Astrocyte of the cerebellum (primary cell): ENCODE data around the gene MAP3K8.

ENCODE experiments used
- DNase-seq: peaks from one replicate; pipeline ENCODE4 v3.0.0-alpha.2; 2011; ENCODE audit warnings: low read depth
- H3K4me3 ChIP-seq: 2 replicates; pipeline ENCODE4 v1.5.1; 2011; ENCODE audit warnings: mild to moderate bottlenecking, low read depth, low read length, moderate library complexity
- CTCF ChIP-seq: IDR thresholded peaks from 2 replicates; pipeline ENCODE4 v1.5.1; 2012; ENCODE audit warnings: low read length, low read depth, moderate library complexity, mild to moderate bottlenecking; ENCODE audit errors: missing control alignments
- in situ Hi-C: cut with HindIII; loops from 2 replicates; pipeline ENCODE4 v1.10.0; 2017; ENCODE audit warnings: low sequenced_read_pairs

MAP3K8 gene

DNA sequence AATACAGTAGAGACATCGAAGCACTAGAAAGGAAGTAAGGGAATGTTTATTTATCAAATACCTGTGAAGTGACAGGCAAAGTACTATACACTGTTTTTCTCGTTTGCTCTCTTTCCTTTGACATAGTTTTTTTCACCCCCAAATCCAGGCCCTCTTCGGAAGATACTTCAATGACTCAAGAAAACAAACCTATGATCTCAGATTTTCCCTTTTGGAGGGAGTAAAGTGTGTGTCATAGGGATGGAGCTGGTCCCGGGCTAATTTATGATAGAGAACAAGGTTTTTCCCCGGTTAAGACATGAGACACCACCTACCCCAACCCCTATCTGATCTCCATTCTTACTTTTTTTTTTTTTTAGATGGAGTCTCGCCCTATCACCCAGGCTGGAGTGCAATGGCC is 61.7 kb downstream of the MAP3K8 start:
- TF ChIP-seq CTCF: no peak
- DNase-seq: no peak
- in situ Hi-C loops: no loop called here
- no peak overlapping the region for H3K4me3 ChIP-seq

GRCh38 chr10:30499816-30500215 is 65.8 kb downstream of the MAP3K8 start:
- in situ Hi-C loops: no loop called here
- TF ChIP-seq CTCF: no peak
- DNase-seq: no peak
- H3K4me3 ChIP-seq: no peak overlapping the region

DNA sequence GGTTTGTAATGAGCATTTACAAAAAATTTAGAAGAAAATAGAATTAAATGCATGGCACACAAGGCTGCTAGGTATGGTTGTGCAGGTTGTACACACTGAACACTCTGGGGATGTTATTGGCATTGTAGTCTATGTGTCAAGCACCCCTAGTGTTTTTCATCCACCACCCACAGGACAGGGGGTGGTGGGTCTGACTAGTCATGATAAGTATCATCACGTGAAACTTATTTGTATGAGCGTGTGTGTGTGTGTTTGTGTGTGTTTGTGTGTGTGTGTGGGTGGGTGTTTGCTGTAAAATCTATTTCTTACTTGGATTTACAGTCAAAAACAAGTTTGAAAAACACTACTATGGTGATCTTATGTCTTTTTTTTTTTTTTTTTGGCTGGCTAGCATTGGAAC is 66.5 kb downstream of the MAP3K8 start:
- TF ChIP-seq CTCF: no peak
- in situ Hi-C loops: no loop called here
- no peak overlapping the region for H3K4me3 ChIP-seq
- no peak for DNase-seq

GRCh38 chr10:30500963-30501504 is 67.0 kb downstream of the MAP3K8 start:
- H3K4me3 ChIP-seq: no peak overlapping the region
- in situ Hi-C loops: no loop called here
- DNase-seq: no peak
- no peak for TF ChIP-seq CTCF

DNA sequence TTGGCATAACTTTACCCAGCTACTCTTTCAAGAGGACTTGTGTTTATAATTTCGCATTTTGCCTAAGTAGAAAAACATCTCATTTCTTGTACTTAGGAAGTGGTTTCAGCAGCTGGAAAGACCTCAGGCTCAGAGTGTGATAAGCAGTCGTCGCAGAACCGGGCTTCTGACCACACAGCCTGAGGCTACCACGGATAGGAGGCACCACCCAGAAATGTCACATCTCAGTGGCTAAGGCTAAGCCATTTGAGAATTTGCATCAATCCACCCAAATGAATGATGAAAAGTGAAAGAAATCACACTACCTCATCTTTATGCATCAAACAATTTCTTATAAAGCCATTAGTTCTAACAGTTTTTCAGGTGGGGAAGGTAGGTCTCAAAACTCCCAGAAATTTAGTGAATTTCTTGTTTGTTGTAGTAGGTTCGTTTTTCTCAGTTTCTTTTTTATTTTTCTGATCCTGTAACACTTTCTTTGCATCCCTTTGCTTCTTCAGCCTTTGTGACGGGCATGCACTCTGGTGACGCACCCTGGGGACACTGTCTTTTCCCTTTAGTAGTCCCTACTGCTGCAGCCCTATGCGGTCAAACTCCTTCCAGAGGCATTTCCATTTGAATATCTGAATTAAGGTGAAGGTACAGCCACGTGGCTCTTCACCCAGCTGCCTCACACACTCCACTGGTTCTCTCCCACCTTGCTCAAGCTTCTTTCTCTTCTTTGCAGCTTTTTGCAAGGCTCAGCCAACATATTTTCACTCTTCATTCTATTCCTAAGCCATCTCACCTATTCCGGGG is 68.5 kb downstream of the MAP3K8 start:
- in situ Hi-C loops: no loop called here
- TF ChIP-seq CTCF: no peak
- no peak overlapping the region for H3K4me3 ChIP-seq
- DNase-seq: no peak

DNA sequence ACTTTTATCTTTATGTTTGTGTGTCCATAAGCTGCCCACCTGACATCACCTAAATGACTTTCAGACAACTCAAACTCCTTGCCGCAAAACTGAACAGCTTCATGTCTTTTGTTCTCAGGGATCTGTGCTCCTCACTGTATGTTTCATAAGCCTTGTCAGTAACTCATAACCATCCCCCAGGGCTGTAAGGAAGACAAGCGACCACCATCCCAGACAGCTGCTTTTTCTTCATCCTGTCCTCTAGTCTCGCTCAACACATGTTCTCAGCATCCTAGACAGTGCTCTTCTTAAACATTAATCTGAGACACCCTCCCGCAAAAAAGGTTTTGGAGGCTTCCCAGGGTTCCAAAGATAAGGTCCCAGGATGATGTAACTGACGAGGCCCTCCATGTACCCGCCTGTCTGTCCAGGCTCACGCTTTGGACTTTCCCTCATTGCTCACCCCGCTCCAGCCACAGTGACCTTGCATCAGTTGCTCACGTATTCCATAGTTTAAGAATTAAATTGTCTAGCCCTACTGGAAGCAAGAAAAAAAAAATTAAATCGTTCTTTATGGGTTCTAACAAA is 69.8 kb downstream of the MAP3K8 start:
- in situ Hi-C loops: no loop called here
- TF ChIP-seq CTCF: no peak
- no peak for DNase-seq

More for the DNA sequence above, 69.8 kb downstream of the MAP3K8 start:
- H3K4me3 ChIP-seq: no peak overlapping the region
